ENCODE results near the gene TEX11. TPM values are rescaled to one million over a fixed set of nuclear protein-coding genes. Genes with fewer than 3 reads are reported as not detected.
"Not testable (repeated sequence)": the region's sequence is repeated elsewhere in the genome, so short reads cannot be mapped to it uniquely, and the experiment has no call there.

The TEX11 gene
- total RNA-seq, 1 donor from 2014 or later = not detected

DNA sequence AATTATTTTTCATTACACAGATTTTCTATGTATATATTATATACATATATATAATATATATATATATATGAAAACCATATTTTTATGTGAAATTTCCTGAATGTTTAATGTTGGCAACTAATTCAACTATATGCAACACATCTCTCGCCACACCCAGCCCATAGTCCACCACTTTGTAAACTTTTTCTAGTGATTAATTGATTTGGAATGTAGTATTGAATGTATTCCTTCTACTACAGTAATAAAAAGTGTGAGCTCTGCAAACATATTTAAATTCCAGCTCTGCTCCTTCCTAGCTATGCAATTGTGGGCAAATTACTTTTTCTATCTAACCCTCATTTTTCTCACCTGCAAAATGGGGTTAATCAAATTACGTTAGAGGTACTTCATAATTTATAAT, 187.8 kb downstream of the TEX11 start:
- TF ChIP-seq CTCF (IDR thresholded peaks at IDR 0.05; ENCODE audit: insufficient read depth, low read length, severe bottlenecking) = no peak
- FAIRE-seq (no peak), DNase-seq (ENCODE audit: low read depth) (peak; percentile 16)
- H3K36me3 ChIP-seq (ENCODE audit: control insufficient read depth, insufficient read depth, low read length) = no peaks in the 10 kb centered on the region
- no peak overlapping the region for H3K4me3 ChIP-seq (ENCODE audit: low read depth, low read length)
- no peaks in the 10 kb centered on the region for H3K27me3 ChIP-seq (ENCODE audit: control insufficient read depth, insufficient read depth, low read length)

- H3K36me3 ChIP-seq (ENCODE audit: control insufficient read depth, insufficient read depth, low read length); H3K27me3 ChIP-seq (ENCODE audit: control insufficient read depth, insufficient read depth, low read length); FAIRE-seq; DNase-seq (ENCODE audit: low read depth); H3K4me3 ChIP-seq (ENCODE audit: low read depth, low read length): not testable (repeated sequence)
Observed at GRCh38 chrX:70711336-70711735, 197.2 kb downstream of the TEX11 start.

- Histone ChIP-seq H3K4me3 (ENCODE audit: low read depth, low read length) (no peak overlapping the region), H3K27me3 (ENCODE audit: control insufficient read depth, insufficient read depth, low read length) (no peaks in the 10 kb centered on the region), H3K36me3 (ENCODE audit: control insufficient read depth, insufficient read depth, low read length) (no peaks in the 10 kb centered on the region)
- DNase-seq (ENCODE audit: low read depth) (no peak), FAIRE-seq (no peak)
- no peak for TF ChIP-seq CTCF (IDR thresholded peaks at IDR 0.05; ENCODE audit: insufficient read depth, low read length, severe bottlenecking)
Observed at GRCh38 chrX:70694339-70695122, 214.0 kb downstream of the TEX11 start.

- H3K36me3 ChIP-seq (ENCODE audit: control insufficient read depth, insufficient read depth, low read length); DNase-seq (ENCODE audit: low read depth); H3K4me3 ChIP-seq (ENCODE audit: low read depth, low read length); H3K27me3 ChIP-seq (ENCODE audit: control insufficient read depth, insufficient read depth, low read length); FAIRE-seq: not testable (repeated sequence)
Observed at GRCh38 chrX:70679455-70679854, 229.1 kb downstream of the TEX11 start.

GRCh38 chrX:70675284-70675683, 233.2 kb downstream of the TEX11 start:
- no peak for FAIRE-seq
- Histone ChIP-seq H3K27me3 (ENCODE audit: control insufficient read depth, insufficient read depth, low read length) (no peaks in the 10 kb centered on the region), H3K4me3 (ENCODE audit: low read depth, low read length) (no peak overlapping the region), H3K36me3 (ENCODE audit: control insufficient read depth, insufficient read depth, low read length) (no peaks in the 10 kb centered on the region)
- no peak for DNase-seq (ENCODE audit: low read depth)
- TF ChIP-seq CTCF (IDR thresholded peaks at IDR 0.05; ENCODE audit: insufficient read depth, low read length, severe bottlenecking) = no peak

DNA sequence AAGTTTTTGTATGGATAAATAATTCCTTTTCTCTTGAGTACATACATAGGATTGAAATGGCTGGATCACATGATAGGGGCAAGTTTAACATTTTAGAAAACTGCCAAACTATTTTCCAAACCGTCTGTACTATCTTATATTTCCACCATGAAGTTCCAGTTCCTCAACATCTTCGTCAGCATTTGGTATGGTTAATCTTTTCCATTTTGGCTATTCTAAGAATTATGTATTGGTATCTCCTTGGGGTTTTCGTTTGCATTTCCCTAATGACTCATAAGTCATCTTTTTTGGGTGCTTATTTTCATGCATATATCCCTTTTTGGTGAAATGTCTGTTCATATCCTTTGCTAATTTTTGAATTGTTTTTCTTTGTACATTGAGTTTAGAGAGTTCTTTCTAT, 236.2 kb downstream of the TEX11 start:
- FAIRE-seq = no peak
- Histone ChIP-seq H3K4me3 (ENCODE audit: low read depth, low read length) (no peak overlapping the region), H3K36me3 (ENCODE audit: control insufficient read depth, insufficient read depth, low read length) (no peaks in the 10 kb centered on the region)

More for the DNA sequence above, 236.2 kb downstream of the TEX11 start:
- no peaks in the 10 kb centered on the region for H3K27me3 ChIP-seq (ENCODE audit: control insufficient read depth, insufficient read depth, low read length)
- TF ChIP-seq CTCF (IDR thresholded peaks at IDR 0.05; ENCODE audit: insufficient read depth, low read length, severe bottlenecking) = no peak
- no peak for DNase-seq (ENCODE audit: low read depth)

Measured in bronchial epithelial cell (primary cell).